Activated T-cell treated with anti-CD3 and anti-CD28 coated beads, Interleukin-2, amount 50 U/mL, for 24 hours (primary cell): Measurements from ENCODE around the gene ECE2.
A peak's percentile ranks its signal among the peaks of the same experiment; 100 is the strongest.

Source experiments
- DNase-seq: peaks from one replicate; pipeline ENCODE4 v3.0.0-alpha.2; 2020
- H3K27ac Mint-ChIP-seq: 2 replicates; pipeline ENCODE4 v1.8.0; 2020; ENCODE audit warnings: mild to moderate bottlenecking, mixed read lengths
- H3K27me3 Mint-ChIP-seq: 2 replicates; pipeline ENCODE4 v1.8.0; 2020; ENCODE audit warnings: mixed read lengths
- H3K36me3 Mint-ChIP-seq: 2 replicates; pipeline ENCODE4 v1.8.0; 2020; ENCODE audit warnings: low read depth, mixed read lengths
- H3K4me1 Mint-ChIP-seq: 2 replicates; pipeline ENCODE4 v1.8.0; 2020; ENCODE audit warnings: low read depth, mixed read lengths
- H3K4me3 Mint-ChIP-seq: 2 replicates; pipeline ENCODE4 v1.8.0; 2020; ENCODE audit warnings: mild to moderate bottlenecking, moderate library complexity, mixed read lengths
- H3K9me3 Mint-ChIP-seq: 2 replicates; pipeline ENCODE4 v1.8.0; 2020; ENCODE audit warnings: mixed read lengths

ECE2 gene

DNA sequence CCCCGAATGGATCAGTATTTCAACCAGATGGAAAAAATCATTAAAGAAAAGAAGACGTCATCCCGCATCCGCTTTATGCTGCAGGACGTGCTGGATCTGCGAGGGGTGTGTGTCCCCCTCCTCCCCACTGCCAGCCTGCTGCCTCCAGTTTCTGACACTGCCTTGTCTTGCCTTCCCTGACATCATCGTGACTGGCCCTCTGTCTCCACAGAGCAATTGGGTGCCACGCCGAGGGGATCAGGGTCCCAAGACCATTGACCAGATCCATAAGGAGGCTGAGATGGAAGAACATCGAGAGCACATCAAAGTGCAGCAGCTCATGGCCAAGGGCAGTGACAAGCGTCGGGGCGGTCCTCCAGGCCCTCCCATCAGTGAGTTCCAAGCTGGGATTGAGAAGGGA, 49.4 kb downstream of the ECE2 start:
- peak overlapping the region; percentile 90 for H3K27ac Mint-ChIP-seq
- H3K4me3 Mint-ChIP-seq: no peak overlapping the region
- no peaks in the 10 kb centered on the region for H3K9me3 Mint-ChIP-seq
- H3K27me3 Mint-ChIP-seq: no peaks in the 10 kb centered on the region
- no peak for DNase-seq
- peaks cover 61% of the 10 kb centered on the region for H3K4me1 Mint-ChIP-seq
- H3K36me3 Mint-ChIP-seq: peaks cover 100% of the 10 kb centered on the region

DNA sequence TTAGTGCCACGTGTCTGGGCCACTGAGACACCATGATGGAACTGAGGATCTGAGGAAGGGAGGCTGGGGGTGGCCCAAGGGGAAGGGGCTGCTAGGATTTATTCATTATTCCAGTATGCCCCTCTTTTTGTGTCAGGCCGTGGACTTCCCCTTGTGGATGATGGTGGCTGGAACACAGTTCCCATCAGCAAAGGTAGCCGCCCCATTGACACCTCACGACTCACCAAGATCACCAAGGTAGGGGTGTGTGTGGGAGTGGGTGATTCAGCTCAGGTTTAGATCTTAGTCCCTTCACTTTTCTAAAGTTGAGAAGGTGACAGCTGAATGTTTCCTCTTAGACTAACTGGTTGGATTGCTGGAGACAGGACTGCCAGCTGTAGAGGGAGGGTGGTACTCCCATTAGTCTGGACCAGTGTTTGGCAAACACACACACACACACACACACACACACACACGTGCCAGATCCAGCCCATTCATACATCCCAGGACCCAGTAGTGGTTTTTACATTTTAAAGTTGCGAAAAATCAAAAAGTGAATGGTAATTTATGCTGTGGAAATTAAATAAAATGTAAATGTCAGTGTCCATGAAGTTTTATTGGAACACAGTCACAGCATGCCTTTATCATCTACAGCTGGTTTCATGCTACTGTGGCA, 50.0 kb downstream of the ECE2 start:
- no peaks in the 10 kb centered on the region for H3K9me3 Mint-ChIP-seq
- H3K27ac Mint-ChIP-seq: peak overlapping the region; percentile 90
- peaks cover 100% of the 10 kb centered on the region for H3K36me3 Mint-ChIP-seq
- peak; percentile 54 for DNase-seq
- peaks cover 60% of the 10 kb centered on the region for H3K4me1 Mint-ChIP-seq
- no peaks in the 10 kb centered on the region for H3K27me3 Mint-ChIP-seq
- H3K4me3 Mint-ChIP-seq: no peak overlapping the region

DNA sequence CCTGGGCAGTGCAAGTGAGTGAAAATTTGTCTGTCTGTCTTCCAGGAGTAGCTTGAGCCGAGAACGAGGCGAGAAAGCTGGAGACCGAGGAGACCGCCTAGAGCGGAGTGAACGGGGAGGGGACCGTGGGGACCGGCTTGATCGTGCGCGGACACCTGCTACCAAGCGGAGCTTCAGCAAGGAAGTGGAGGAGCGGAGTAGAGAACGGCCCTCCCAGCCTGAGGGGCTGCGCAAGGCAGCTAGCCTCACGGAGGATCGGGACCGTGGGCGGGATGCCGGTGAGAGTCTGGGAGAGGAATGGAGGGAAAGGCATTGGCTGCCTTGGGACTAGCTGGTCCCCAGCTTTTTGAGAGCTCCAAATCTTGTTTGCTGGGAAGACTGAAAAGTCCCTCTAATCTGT, 51.3 kb downstream of the ECE2 start:
- peaks cover 66% of the 10 kb centered on the region for H3K4me1 Mint-ChIP-seq
- no peak overlapping the region for H3K4me3 Mint-ChIP-seq
- peak overlapping the region; percentile 85 for H3K27ac Mint-ChIP-seq
- no peak for DNase-seq
- no peaks in the 10 kb centered on the region for H3K9me3 Mint-ChIP-seq
- H3K27me3 Mint-ChIP-seq: no peaks in the 10 kb centered on the region
- H3K36me3 Mint-ChIP-seq: peaks cover 100% of the 10 kb centered on the region

DNA sequence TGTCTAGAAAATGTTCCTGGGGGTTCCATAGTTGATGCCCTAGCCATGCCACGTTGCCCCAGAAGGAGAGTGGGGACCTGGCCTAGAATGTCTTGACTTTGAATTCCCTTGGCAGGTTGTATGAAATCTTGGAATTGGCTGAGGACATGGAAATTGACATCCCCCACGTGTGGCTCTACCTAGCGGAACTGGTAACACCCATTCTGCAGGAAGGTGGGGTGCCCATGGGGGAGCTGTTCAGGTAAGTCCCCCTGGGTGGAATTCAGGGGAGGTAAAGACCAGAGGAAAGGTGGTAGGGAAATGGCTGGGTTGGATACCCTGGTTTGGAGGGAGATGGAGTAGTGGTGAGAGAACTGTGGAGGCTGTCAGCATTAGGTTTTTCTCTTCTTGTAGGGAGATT, 52.7 kb downstream of the ECE2 start:
- no peak overlapping the region for H3K4me3 Mint-ChIP-seq
- peaks cover 100% of the 10 kb centered on the region for H3K36me3 Mint-ChIP-seq
- no peaks in the 10 kb centered on the region for H3K27me3 Mint-ChIP-seq
- H3K9me3 Mint-ChIP-seq: no peaks in the 10 kb centered on the region
- peak overlapping the region; percentile 42 for H3K27ac Mint-ChIP-seq
- no peak for DNase-seq
- H3K4me1 Mint-ChIP-seq: peaks cover 70% of the 10 kb centered on the region

- H3K27ac Mint-ChIP-seq: peak overlapping the region; percentile 94
- H3K4me1 Mint-ChIP-seq: peaks cover 73% of the 10 kb centered on the region
These were observed 56.7 kb downstream of the ECE2 start for GRCh38 chr3:184332370-184333090.

DNA sequence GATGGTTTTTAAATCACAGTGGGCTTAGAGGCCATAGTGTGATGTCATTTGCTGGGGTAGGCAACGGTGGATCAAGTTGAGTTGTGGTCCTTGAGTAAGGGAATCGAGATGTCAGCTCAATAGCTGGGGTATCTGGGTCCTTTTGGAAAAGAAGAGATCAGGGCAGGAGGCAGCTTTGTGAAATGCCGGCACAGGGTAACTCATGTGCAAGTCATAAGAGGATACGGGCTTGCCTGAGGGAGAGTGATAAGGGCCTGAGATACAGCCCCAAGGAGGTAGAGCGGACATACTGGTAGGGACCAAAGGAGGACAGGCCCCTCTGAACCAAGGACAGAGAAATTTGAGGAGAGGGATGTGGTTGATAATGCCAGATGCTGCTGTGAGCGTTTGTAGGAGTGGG, 57.4 kb downstream of the ECE2 start:
- H3K27ac Mint-ChIP-seq: peak overlapping the region; percentile 94
- no peak overlapping the region for H3K4me3 Mint-ChIP-seq
- H3K27me3 Mint-ChIP-seq: no peaks in the 10 kb centered on the region
- H3K36me3 Mint-ChIP-seq: peaks cover 78% of the 10 kb centered on the region
- peaks cover 80% of the 10 kb centered on the region for H3K4me1 Mint-ChIP-seq
- DNase-seq: no peak
- H3K9me3 Mint-ChIP-seq: no peaks in the 10 kb centered on the region

More at GRCh38 chr3:184332370-184333090, 56.7 kb downstream of the ECE2 start:
- peaks cover 82% of the 10 kb centered on the region for H3K36me3 Mint-ChIP-seq
- H3K4me3 Mint-ChIP-seq: no peak overlapping the region
- no peaks in the 10 kb centered on the region for H3K9me3 Mint-ChIP-seq
- DNase-seq: no peak
- H3K27me3 Mint-ChIP-seq: no peaks in the 10 kb centered on the region

DNA sequence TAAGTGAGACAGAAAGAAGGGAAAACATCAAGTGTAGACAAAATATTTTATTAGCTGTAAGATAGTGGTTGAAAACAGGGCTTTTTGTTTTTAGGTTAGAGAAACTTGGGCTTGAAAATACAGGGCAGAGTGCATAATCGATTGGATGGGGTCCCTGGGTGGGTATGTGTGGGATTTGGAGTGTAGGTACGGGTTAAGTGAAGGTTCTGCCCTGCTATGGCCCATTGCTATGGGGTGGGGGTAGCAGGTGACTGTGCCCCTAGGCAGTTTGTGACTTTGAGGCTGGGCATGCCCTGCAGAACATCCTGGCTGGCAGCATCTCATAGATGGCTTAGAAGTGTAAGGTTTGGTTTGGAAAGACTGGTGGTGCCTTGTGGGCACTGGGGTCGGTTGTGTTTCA, 57.9 kb downstream of the ECE2 start:
- Mint-ChIP-seq H3K36me3 (peaks cover 73% of the 10 kb centered on the region), H3K4me1 (peaks cover 79% of the 10 kb centered on the region), H3K27me3 (no peaks in the 10 kb centered on the region), H3K27ac (peak overlapping the region; percentile 94), H3K9me3 (no peaks in the 10 kb centered on the region), H3K4me3 (no peak overlapping the region)
- no peak for DNase-seq

DNA sequence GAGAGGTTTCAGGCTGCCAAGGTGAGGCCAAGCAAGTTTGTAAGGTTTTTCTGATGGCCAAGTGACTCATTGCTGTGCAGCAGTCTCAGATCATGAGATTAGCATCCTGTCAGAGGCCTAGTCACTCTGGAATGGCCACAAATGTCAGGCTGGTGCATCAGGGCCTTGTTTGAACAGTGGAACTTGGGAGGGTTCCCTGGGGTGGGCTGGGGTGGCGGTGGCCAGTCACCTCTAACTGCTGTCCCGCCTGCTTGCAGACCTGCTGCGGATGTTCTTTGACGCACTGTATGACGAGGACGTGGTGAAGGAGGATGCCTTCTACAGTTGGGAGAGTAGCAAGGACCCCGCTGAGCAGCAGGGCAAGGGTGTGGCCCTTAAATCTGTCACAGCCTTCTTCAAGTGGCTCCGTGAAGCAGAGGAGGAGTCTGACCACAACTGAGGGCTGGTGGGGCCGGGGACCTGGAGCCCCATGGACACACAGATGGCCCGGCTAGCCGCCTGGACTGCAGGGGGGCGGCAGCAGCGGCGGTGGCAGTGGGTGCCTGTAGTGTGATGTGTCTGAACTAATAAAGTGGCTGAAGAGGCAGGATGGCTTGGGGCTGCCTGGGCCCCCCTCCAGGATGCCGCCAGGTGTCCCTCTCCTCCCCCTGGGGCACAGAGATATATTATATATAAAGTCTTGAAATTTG, 58.8 kb downstream of the ECE2 start:
- DNase-seq: peak; percentile 57
- H3K9me3 Mint-ChIP-seq: no peaks in the 10 kb centered on the region
- peak overlapping the region; percentile 7 for H3K4me3 Mint-ChIP-seq
- peaks cover 64% of the 10 kb centered on the region for H3K36me3 Mint-ChIP-seq
- H3K27me3 Mint-ChIP-seq: no peaks in the 10 kb centered on the region
- peak overlapping the region; percentile 94 for H3K27ac Mint-ChIP-seq
- H3K4me1 Mint-ChIP-seq: peaks cover 74% of the 10 kb centered on the region

DNA sequence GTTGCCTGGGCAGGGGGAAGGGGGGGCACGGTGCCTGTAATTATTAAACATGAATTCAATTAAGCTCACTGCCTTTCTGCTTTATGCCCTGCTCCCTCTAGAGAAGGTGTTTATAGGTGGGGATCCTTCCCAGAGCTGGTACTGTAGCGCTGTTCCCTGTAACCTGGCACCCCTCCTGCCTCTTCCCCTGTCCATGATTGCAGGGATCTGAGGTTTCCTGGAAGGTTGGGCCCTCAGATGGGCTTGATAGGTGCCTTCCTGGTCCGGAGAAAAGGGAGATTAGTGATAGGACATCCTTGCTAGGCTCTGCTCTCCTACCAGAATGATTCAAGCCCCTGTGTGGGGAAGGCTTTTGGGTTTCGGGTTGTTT, 59.5 kb downstream of the ECE2 start:
- peaks cover 70% of the 10 kb centered on the region for H3K4me1 Mint-ChIP-seq
- H3K27ac Mint-ChIP-seq: peak overlapping the region; percentile 94
- no peak for DNase-seq
- H3K27me3 Mint-ChIP-seq: no peaks in the 10 kb centered on the region
- peak overlapping the region; percentile 79 for H3K4me3 Mint-ChIP-seq
- peaks cover 57% of the 10 kb centered on the region for H3K36me3 Mint-ChIP-seq
- H3K9me3 Mint-ChIP-seq: no peaks in the 10 kb centered on the region

- Mint-ChIP-seq H3K27ac (peak overlapping the region; percentile 94), H3K9me3 (no peaks in the 10 kb centered on the region), H3K4me3 (peak overlapping the region; percentile 79), H3K27me3 (no peaks in the 10 kb centered on the region), H3K36me3 (peaks cover 51% of the 10 kb centered on the region), H3K4me1 (peaks cover 66% of the 10 kb centered on the region)
- peak; percentile 96 for DNase-seq
These were observed 60.1 kb downstream of the ECE2 start for GRCh38 chr3:184335661-184336546.

- H3K27ac Mint-ChIP-seq: peak overlapping the region; percentile 83
- H3K27me3 Mint-ChIP-seq: no peaks in the 10 kb centered on the region
- H3K36me3 Mint-ChIP-seq: peaks cover 44% of the 10 kb centered on the region
- H3K4me1 Mint-ChIP-seq: peaks cover 58% of the 10 kb centered on the region
- peak overlapping the region; percentile 79 for H3K4me3 Mint-ChIP-seq
- DNase-seq: no peak
- no peaks in the 10 kb centered on the region for H3K9me3 Mint-ChIP-seq
These were observed 61.0 kb downstream of the ECE2 start for GRCh38 chr3:184336547-184337398.

GRCh38 chr3:184337399-184337714, 61.5 kb downstream of the ECE2 start, which contains the start of gene FAM131A:
Gene FAM131A (plus strand): TSS chr3:184337600. CDS start chr3:184337631, 31 bp downstream.
- no peaks in the 10 kb centered on the region for H3K9me3 Mint-ChIP-seq
- peaks cover 39% of the 10 kb centered on the region for H3K36me3 Mint-ChIP-seq
- peak within 1 kb of the TSS; percentile 83 for H3K27ac Mint-ChIP-seq
- H3K4me1 Mint-ChIP-seq: peaks cover 52% of the 10 kb centered on the region
- DNase-seq: no peak
- peak within 1 kb of the TSS; percentile 79 for H3K4me3 Mint-ChIP-seq
- no peaks in the 10 kb centered on the region for H3K27me3 Mint-ChIP-seq

- DNase-seq: no peak
- Mint-ChIP-seq H3K27ac (peak overlapping the region; percentile 20), H3K4me1 (peaks cover 46% of the 10 kb centered on the region), H3K9me3 (no peaks in the 10 kb centered on the region), H3K27me3 (no peaks in the 10 kb centered on the region), H3K36me3 (peaks cover 37% of the 10 kb centered on the region), H3K4me3 (peak overlapping the region; percentile 7)
These were observed 62.2 kb downstream of the ECE2 start for GRCh38 chr3:184337981-184338380.
